ENCODE data around the gene MYO3B. TPM values are rescaled to one million over a fixed set of nuclear protein-coding genes. Genes with fewer than 3 reads are reported as not detected.

MYO3B gene
- total RNA-seq, 1 donor from 2014 or later = not detected

DNA sequence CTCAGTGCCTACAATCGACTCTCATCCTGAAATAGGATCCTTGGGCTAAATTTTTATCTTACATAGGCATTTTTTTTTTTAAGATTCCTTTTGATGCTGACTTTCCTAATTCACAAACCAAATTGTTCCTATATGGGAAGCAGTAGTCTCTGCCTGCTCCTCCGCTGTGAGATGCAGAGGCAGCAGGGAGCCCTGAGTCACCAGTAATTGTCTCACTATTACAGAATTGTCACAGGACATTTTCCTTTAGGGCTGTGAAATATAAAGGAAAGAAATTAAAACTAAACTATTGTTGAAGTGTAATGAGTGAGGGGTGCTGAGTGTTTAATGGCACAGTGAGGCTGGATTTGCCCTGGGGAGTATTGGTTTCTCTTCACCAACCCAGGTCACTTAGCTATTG, 63.8 kb downstream of the MYO3B start:
- no peak for TF ChIP-seq CTCF (IDR thresholded peaks at IDR 0.05; ENCODE audit: unreplicated experiment)
- H3K27ac Mint-ChIP-seq = no peak overlapping the region
- H3K36me3 Mint-ChIP-seq (ENCODE audit: insufficient read depth) = no peaks in the 10 kb centered on the region
- no peak for DNase-seq (ENCODE audit: low spot score, unreplicated experiment)
- H3K4me3 Mint-ChIP-seq (ENCODE audit: low read depth) = no peak overlapping the region
- H3K9me3 Mint-ChIP-seq (ENCODE audit: low read depth) = no peaks in the 10 kb centered on the region
- peaks cover 9% of the 10 kb centered on the region for H3K4me1 Mint-ChIP-seq (ENCODE audit: low read depth)
- peaks cover 24% of the 10 kb centered on the region for H3K27me3 Mint-ChIP-seq

DNA sequence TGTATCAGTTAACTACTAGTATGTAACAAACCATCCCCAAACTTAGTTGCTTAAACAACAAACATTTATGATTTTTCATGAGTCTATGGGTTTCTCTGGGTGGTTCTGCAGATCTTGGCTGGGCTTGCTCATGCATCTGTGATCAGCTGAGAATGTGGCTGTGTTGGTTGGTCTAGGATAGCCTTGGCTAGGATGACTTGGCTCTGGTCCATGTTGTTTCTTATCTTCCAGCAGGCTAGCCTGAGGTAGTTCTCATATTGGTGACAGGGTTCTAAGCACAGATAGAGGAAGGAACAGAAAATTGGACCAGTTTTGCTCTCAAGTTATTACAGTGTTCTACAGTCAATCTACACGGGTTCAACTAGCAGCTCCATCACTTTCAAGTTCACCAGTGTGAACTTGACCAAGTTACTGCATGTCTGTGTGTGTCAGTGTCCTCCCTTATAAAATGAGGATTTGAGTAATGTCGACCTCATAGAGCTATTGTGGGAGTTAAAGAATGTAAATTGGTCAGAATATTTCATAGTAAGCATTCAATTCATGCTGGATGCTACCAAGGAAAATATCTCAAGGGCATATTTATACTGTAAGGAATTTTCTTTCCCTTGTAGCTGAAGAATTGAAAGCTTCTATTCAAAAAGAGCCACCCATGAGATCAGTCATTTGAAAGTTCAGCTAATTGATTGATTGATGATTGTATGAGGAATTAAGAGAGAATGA, 65.3 kb downstream of the MYO3B start:
- no peaks in the 10 kb centered on the region for H3K9me3 Mint-ChIP-seq (ENCODE audit: low read depth)
- peaks cover 1% of the 10 kb centered on the region for H3K4me1 Mint-ChIP-seq (ENCODE audit: low read depth)
- no peak for DNase-seq (ENCODE audit: low spot score, unreplicated experiment)
- H3K27me3 Mint-ChIP-seq = peaks cover 23% of the 10 kb centered on the region
- H3K4me3 Mint-ChIP-seq (ENCODE audit: low read depth) = no peak overlapping the region
- H3K36me3 Mint-ChIP-seq (ENCODE audit: insufficient read depth) = no peaks in the 10 kb centered on the region
- no peak overlapping the region for H3K27ac Mint-ChIP-seq
- no peak for TF ChIP-seq CTCF (IDR thresholded peaks at IDR 0.05; ENCODE audit: unreplicated experiment)

- Mint-ChIP-seq H3K4me3 (ENCODE audit: low read depth) (no peak overlapping the region), H3K27ac (no peak overlapping the region), H3K9me3 (ENCODE audit: low read depth) (no peaks in the 10 kb centered on the region), H3K4me1 (ENCODE audit: low read depth) (no peaks in the 10 kb centered on the region), H3K27me3 (peaks cover 19% of the 10 kb centered on the region), H3K36me3 (ENCODE audit: insufficient read depth) (no peaks in the 10 kb centered on the region)
- no peak for TF ChIP-seq CTCF (IDR thresholded peaks at IDR 0.05; ENCODE audit: unreplicated experiment)
- DNase-seq (ENCODE audit: low spot score, unreplicated experiment) = no peak
Measured at GRCh38 chr2:170243898-170244297, 66.0 kb downstream of the MYO3B start.

GRCh38 chr2:170244555-170244954, 66.6 kb downstream of the MYO3B start:
- TF ChIP-seq CTCF (IDR thresholded peaks at IDR 0.05; ENCODE audit: unreplicated experiment) = no peak
- Mint-ChIP-seq H3K27me3 (peaks cover 15% of the 10 kb centered on the region), H3K36me3 (ENCODE audit: insufficient read depth) (no peaks in the 10 kb centered on the region), H3K4me3 (ENCODE audit: low read depth) (no peak overlapping the region), H3K4me1 (ENCODE audit: low read depth) (no peaks in the 10 kb centered on the region), H3K9me3 (ENCODE audit: low read depth) (no peaks in the 10 kb centered on the region), H3K27ac (no peak overlapping the region)
- DNase-seq (ENCODE audit: low spot score, unreplicated experiment) = no peak

DNA sequence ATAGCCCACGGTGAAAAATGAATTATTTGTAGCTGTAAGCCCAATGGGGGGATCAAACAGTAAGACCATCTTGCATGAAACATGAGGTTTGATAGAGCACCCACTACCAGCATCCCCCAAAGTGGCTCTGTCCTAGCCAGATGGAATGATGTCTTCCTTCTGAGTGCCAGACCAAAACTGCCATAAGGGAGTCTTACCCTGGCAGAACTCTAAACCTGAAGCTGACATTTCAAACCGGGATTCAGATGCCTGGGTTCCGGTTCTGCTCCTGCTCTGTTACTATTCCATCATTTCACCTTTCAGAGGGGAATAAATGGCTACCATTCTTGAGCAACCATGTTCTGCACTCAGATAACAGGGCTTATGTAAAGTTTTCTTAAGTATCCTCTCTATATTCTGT, 67.4 kb downstream of the MYO3B start:
- H3K9me3 Mint-ChIP-seq (ENCODE audit: low read depth) = no peaks in the 10 kb centered on the region
- TF ChIP-seq CTCF (IDR thresholded peaks at IDR 0.05; ENCODE audit: unreplicated experiment) = no peak
- H3K4me3 Mint-ChIP-seq (ENCODE audit: low read depth) = no peak overlapping the region

More for the DNA sequence above, 67.4 kb downstream of the MYO3B start:
- H3K27ac Mint-ChIP-seq = no peak overlapping the region
- no peaks in the 10 kb centered on the region for H3K36me3 Mint-ChIP-seq (ENCODE audit: insufficient read depth)
- no peaks in the 10 kb centered on the region for H3K4me1 Mint-ChIP-seq (ENCODE audit: low read depth)
- H3K27me3 Mint-ChIP-seq = peaks cover 13% of the 10 kb centered on the region
- DNase-seq (ENCODE audit: low spot score, unreplicated experiment) = no peak

All from progenitor cell of endocrine pancreas (in vitro differentiated cells).